ENCODE results near the gene PIPOX. TPM values are rescaled to one million over a fixed set of nuclear protein-coding genes. Genes with fewer than 3 reads are reported as not detected.

Gene PIPOX
- total and polyA plus RNA-seq, 2 of the 8 experiments (the other 6 are each of a cell fraction or from before 2014, with no cell fraction given): 57.2 to 99.6 TPM

- TF ChIP-seq POU5F1 (IDR thresholded peaks at IDR 0.05; ENCODE audit: low read depth, low read length): no peak
- TF ChIP-seq EGR1 (IDR thresholded peaks at IDR 0.05; ENCODE audit: borderline replicate concordance, low read depth, low read length): no peak
- TF ChIP-seq SP2 (IDR thresholded peaks at IDR 0.05; ENCODE audit: low read length): no peak
- no peak for TF ChIP-seq CHD7 (IDR thresholded peaks at IDR 0.05; ENCODE audit: insufficient replicate concordance, low read length)
- no peak for TF ChIP-seq ASH2L (IDR thresholded peaks at IDR 0.05; ENCODE audit: low read length)
- TF ChIP-seq KDM1A (IDR thresholded peaks at IDR 0.05; ENCODE audit: borderline replicate concordance, low read length): peak; percentile 95
Measured at GRCh38 chr17:29002811-29003210, 40.1 kb upstream of the PIPOX start (continued).
